Gastrocnemius medialis (tissue), 4 donors: ENCODE results near the gene PEX26. TPM values are rescaled to one million over a fixed set of nuclear protein-coding genes. Genes with fewer than 3 reads are reported as not detected.

Experiments used
- ATAC-seq, 2 donors: fragments of 150-250 bp; one replicate each; pipeline ENCODE4 v1.9.1; 2016
- DNase-seq, 2 donors: peaks; one replicate each; pipeline ENCODE4 v3.0.0-alpha.2; 2019
- H3K27ac ChIP-seq, 4 donors: fragments of 200-600 bp; sonication (generic); 1 replicate in 1 of 4; 2 replicates in 3 of 4; pipeline ENCODE4 v1.5.1; 2016 to 2018; ENCODE audit warnings: mild to moderate bottlenecking in 2 of 4, moderate library complexity in 1 of 4
- H3K27me3 ChIP-seq, 3 donors: fragments of 200-600 bp; sonication (generic) in 2 of 3; 1 replicate in 1 of 3; 2 replicates in 2 of 3; pipeline versions ENCODE4 v1.5.1 to v1.6.0; 2016 to 2019; ENCODE audit warnings: mild to moderate bottlenecking in 1 of 3, moderate library complexity in 1 of 3
- H3K36me3 ChIP-seq, 2 donors: fragments of 200-600 bp; sonication (generic) in 1 of 2; one replicate each; pipeline ENCODE4 v1.5.1; 2017 to 2018
- H3K4me1 ChIP-seq, 2 donors: fragments of 200-600 bp; sonication (generic) in 1 of 2; one replicate each; pipeline ENCODE4 v1.5.1; 2016 to 2017; ENCODE audit warnings: mild to moderate bottlenecking in 2 of 2
- H3K4me3 ChIP-seq, 4 donors: fragments of 200-600 bp; sonication (generic) in 3 of 4; 1 replicate in 1 of 4; 2 replicates in 3 of 4; pipeline ENCODE4 v1.5.1; 2016 to 2019; ENCODE audit warnings: mild to moderate bottlenecking in 2 of 4
- H3K9me3 ChIP-seq, 3 donors: fragments of 200-600 bp; sonication (generic) in 2 of 3; 1 replicate in 1 of 3; 2 replicates in 2 of 3; pipeline ENCODE4 v1.5.1; 2016 to 2019
- CTCF ChIP-seq, 5 experiments: fragments of 450-650 bp in 3 of 5; fragments of 200-600 bp in 2 of 5; sonication (generic) in 2 of 5; IDR thresholded peaks in 4 of 5; conservative IDR thresholded peaks in 1 of 5; 1 replicate in 4 of 5; 2 replicates in 1 of 5; pipeline ENCODE4 v1.5.1; 2016 to 2019; ENCODE audit warnings: antibody characterized with exemption in 5 of 5, mild to moderate bottlenecking in 3 of 5, moderate library complexity in 3 of 5
- POLR2A ChIP-seq, 2 donors: fragments of 450-650 bp; IDR thresholded peaks; one replicate each; pipeline ENCODE4 v1.6.1; 2017; ENCODE audit warnings: antibody characterized with exemption in 2 of 2, mild to moderate bottlenecking in 2 of 2, moderate library complexity in 2 of 2
- in situ Hi-C, 4 donors: fragments of 200-750 bp; cut with MboI; loops; one replicate each; pipeline versions ENCODE4 v1.15.0 to v1.8.0; 2017; ENCODE audit warnings: low sequenced_read_pairs in 4 of 4
- intact Hi-C: fragments of 100-400 bp; cut with DNase I; formaldehyde crosslinking; loops from one replicate; pipeline ENCODE4 v1.15.1; 2023; ENCODE audit warnings: low total_unique reads
- total RNA-seq, 4 donors: library from RNA; depleted of rRNA; stranded (reverse); fragments of >200 nt; gene quantifications; one replicate each; pipeline versions ENCODE4 v1.1.0 to v1.2.3, GENCODE V29; 2016

The PEX26 gene
- total RNA-seq, 4 donors from 2014 or later = 16.4 to 24.7 (median 16.8) TPM

DNA sequence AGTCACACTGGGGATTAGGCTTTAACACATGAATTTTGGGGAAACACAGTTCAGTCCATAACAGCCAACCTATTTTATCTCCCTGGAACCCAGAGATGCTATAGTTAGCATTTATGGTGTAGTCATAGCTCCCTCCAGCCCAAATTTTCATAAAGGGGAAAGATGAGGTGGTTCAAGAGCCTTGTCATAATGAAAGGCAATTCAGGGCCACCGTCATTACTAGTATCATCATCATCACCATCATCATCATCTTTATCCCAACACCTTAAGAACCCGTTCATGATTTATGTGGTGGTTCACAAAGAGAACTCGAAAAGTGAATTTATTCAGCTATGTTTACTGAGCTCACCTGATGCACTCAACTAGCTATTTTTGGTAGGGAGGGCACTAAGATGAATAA is 30.4 kb downstream of the PEX26 start:
- intact Hi-C loops = no loop called here
- in situ Hi-C loops = no loop called here
- no peaks in the 10 kb centered on the region for H3K9me3 ChIP-seq
- TF ChIP-seq POLR2A (IDR thresholded peaks at IDR 0.05) (no peak), CTCF (IDR thresholded peaks at IDR 0.05 in 4 of 5, conservative IDR thresholded peaks at IDR 0.05 in 1 of 5) (no peak)
- DNase-seq (no peak), ATAC-seq (no peak)
- peaks cover 28% of the 10 kb centered on the region in 2 donors for H3K4me1 ChIP-seq
- H3K27me3 ChIP-seq = no peaks in the 10 kb centered on the region
- no peak overlapping the region for H3K4me3 ChIP-seq
- no peak overlapping the region for H3K27ac ChIP-seq
- H3K36me3 ChIP-seq = no peaks in the 10 kb centered on the region

DNA sequence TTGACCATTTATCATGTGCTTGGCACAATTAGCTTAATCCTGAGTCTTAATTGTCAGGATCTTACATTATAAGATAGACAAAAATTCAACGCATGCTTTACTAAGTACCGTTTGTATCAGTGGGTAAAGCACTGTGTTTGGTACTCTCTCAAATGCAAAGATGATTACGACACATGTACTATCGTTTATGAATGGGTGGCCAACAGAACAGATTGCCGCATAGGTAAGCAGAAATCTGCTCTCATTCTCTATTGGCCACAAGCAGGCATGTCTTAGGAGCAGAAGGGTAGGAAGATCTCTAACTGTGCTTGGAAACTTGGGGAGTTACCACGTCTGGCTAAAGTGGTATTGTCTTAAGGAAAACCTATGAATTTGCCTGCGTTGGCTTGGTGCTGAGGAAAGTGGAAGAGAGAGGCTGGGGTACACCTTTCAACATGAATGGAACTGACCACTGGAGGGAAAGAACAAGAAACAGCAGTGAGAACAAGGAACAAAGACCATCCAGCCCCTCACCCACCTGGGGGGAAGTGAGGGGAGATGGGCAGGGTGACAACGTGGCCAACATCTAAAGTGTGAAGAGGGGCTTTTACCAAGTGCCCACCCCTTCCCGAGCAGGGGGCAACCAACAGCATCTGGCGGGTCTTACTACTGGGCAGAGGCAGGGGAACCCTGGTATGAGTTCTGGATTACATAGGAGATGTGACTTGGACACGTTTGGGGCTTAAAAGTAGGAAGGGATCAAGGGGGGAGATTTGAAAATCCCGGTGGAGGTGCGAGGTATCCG is 31.8 kb downstream of the PEX26 start:
- H3K4me3 ChIP-seq = peak overlapping the region; percentile 60 to 71 (median 64)
- H3K27ac ChIP-seq = peak overlapping the region; percentile 87 to 97 (median 94)
- ATAC-seq (peak in 1 of 2 donors; percentile 1), DNase-seq (no peak)
- H3K4me1 ChIP-seq = peaks cover 38 to 42% of the 10 kb centered on the region in 2 donors
- in situ Hi-C loops (no loop called here), intact Hi-C loops (loop anchor here (10.0 kb wide), 2 partner anchors 735 to 1175 kb away; no protein-coding TSS in a partner anchor)
- no peaks in the 10 kb centered on the region for H3K9me3 ChIP-seq
- no peaks in the 10 kb centered on the region for H3K27me3 ChIP-seq
- no peaks in the 10 kb centered on the region for H3K36me3 ChIP-seq
- TF ChIP-seq CTCF (IDR thresholded peaks at IDR 0.05 in 4 of 5, conservative IDR thresholded peaks at IDR 0.05 in 1 of 5) (no peak), POLR2A (IDR thresholded peaks at IDR 0.05) (no peak)

DNA sequence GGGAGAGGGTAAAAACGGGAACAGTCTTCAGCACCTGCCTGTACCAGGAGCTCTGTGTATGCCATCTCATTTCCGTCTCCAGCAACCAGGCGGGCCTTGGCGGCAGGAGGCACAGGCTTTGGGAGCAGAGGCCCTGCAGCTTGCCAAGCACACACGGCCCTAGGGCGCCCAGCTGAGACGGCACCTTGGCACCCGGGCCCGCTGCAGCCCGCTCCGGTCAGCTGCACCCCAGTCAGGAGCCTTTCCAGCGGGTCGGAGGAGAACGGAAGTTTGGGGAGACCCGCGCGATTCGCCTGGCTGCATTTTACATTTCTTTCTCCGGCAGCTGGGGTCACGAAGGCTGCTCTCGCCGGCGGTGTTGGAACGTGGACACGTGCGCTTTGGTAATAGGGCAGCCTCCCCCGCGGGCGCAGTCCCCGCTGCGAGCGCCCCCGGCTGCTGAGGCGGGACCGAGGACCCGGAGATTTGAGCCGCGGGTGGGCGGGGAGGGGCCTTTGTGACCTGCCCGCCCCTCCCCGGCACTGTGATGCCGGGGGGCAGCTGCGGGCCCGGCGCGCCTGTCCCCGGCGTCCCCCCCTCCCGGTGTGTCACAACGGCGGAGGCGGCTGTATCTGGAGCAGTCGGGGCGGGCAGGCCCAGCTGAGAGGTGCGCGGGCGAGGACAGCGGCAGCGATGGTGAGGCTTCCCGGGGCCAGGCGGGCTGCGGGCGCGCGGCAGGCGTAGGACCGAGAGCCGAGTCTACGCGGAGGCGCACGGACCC is 32.6 kb downstream of the PEX26 start, which contains the start of gene TUBA8:
TUBA8 (plus strand) TSS at position 616 of the 760 bp plus-strand sequence; CDS start at position 673, 57 bp downstream.
- Histone ChIP-seq H3K27me3 (no peaks in the 10 kb centered on the region), H3K4me1 (peaks cover 46 to 50% of the 10 kb centered on the region in 2 donors), H3K27ac (peak within 1 kb of the TSS; percentile 87 to 97 (median 94)), H3K36me3 (no peaks in the 10 kb centered on the region), H3K4me3 (peak within 1 kb of the TSS; percentile 60 to 71 (median 64)), H3K9me3 (no peaks in the 10 kb centered on the region)
- in situ Hi-C loops = no loop called here
- peak; percentile 71 to 84 for DNase-seq
- intact Hi-C loops = loop anchor here (10.0 kb wide), 2 partner anchors 736 to 1174 kb away; no protein-coding TSS in a partner anchor
- ATAC-seq = peak; percentile 65 to 71
- TF ChIP-seq CTCF (IDR thresholded peaks at IDR 0.05 in 4 of 5, conservative IDR thresholded peaks at IDR 0.05 in 1 of 5) = peak in 1 of 5 experiments; percentile 23
- TF ChIP-seq POLR2A (IDR thresholded peaks at IDR 0.05) = peak; percentile 93 to 95

DNA sequence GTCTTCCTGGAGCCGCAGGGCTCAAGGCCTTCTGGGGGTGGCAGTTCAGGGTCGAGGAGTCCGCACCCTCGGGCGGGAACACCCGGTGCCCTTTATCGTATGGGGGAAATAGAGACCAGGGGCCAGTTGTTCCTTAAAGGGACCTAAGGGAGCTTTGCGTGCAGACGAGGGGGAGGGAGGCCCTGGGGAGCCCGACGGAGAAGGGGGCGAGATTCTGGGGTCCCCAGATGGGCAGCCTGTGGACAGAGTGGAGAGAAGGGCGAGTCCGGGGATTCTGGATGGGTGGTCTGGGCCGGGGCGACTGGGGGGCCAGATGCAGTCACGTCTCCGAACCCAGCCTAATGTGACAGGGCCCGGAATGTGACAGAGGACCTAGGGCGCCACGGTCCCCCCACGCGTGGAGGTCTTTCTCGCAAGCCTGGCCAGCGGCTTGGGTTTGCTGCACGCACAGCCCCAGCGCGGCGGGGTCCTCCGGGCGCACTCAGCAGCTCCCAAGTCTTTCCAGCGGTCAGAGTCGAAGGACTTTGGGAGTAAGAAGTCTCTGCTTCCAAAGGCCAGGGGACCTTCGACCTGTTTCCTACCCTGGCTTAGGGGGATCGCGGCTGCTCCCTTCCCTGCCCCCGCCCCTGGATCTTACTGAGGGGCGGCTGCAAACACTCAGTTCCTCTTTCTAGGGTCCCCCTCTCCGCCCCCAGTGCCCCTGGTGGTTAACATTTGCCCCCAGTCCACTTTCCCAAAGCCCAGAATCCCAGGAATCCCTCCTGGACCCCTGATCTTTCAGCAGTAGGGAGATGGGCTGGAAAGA is 33.4 kb downstream of the PEX26 start:
- intact Hi-C loops (loop anchor here (10.0 kb wide), 2 partner anchors 736 to 1174 kb away; no protein-coding TSS in a partner anchor), in situ Hi-C loops (no loop called here)
- TF ChIP-seq CTCF (IDR thresholded peaks at IDR 0.05 in 4 of 5, conservative IDR thresholded peaks at IDR 0.05 in 1 of 5) (no peak), POLR2A (IDR thresholded peaks at IDR 0.05) (no peak)
- Histone ChIP-seq H3K9me3 (no peaks in the 10 kb centered on the region), H3K27me3 (no peaks in the 10 kb centered on the region), H3K4me3 (peak overlapping the region; percentile 60 to 71 (median 64)), H3K36me3 (no peaks in the 10 kb centered on the region), H3K27ac (peak overlapping the region; percentile 87 to 97 (median 94)), H3K4me1 (peaks cover 52 to 58% of the 10 kb centered on the region in 2 donors)
- peak in 1 of 2 donors; percentile 31 for DNase-seq
- peak in 1 of 2 donors; percentile 11 for ATAC-seq
